ENCODE results near the gene MRPL36.

The MRPL36 gene

DNA sequence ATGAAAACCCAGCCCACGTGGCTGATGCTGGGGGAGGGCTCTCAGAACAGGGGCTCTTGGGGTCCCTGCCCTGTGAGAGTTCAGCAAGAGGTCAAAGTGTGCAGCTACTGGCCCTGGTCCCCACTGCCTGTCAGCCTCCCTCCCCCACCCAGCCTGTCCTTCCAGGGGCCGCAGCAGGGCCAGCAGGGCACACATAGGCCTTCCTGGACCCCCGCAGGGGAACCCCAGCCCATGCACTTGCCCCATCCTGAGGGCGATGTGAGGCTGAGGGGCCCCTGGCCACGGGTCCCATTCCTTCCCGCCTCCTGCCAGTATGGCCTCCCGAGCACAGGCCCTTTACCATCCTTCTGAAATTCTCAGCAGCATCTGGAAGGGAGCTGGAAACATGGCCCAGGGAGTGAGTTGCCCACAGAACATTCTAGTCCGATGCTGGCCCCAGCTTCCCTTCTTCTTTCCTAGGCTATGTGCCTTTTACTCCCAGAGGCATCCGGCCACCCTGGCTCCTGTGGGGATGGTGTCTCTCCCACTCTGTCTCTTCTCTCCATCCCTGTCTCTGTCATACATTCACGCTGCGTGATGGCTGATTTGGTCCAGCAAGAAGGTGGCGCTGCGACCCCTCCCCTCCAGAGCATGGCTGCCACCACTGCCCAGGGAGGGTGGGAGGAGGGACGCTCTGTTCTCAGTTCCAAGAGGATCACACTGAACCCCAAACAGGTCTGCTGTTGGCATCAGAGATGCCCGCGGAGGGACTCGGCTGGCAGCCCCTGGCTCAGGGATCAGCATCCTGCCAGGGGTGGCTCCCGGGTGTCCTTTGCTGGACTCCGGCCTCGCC lies 19.6 kb downstream of the MRPL36 start:
- DNase-seq, result no peak

DNA sequence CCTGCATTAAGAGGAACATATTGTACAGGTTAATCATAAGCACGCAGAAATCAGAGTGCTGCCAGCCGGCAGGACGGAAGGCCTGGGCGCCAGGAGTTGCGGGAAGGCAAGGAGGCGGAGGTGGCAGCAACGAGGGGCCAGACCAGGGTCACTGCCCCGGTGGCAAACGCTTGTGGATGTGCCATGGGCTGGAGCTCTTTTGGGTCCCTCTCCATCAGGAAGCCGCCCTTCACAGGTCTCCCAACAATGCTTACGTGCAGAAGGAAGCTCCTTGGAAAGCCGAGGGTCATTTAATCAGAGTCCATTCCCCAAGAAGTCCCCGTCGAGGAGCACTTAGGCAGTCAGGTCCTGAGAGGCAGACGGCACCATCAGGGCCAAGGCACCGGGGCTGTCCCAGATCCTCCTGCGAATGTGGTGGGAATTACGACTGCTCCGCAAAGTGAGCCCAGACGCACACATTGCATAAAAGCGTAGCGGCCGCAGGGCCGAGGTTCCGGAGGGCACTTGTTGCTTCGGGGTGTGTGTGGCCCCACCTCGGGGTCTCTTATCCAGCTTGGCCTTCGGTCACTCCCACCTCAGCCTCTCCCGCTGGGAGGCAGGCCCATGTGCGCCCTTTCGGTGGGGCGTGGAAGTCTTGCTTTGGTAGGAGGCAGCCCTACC lies 20.5 kb downstream of the MRPL36 start:
- DNase-seq, result no peak

DNA sequence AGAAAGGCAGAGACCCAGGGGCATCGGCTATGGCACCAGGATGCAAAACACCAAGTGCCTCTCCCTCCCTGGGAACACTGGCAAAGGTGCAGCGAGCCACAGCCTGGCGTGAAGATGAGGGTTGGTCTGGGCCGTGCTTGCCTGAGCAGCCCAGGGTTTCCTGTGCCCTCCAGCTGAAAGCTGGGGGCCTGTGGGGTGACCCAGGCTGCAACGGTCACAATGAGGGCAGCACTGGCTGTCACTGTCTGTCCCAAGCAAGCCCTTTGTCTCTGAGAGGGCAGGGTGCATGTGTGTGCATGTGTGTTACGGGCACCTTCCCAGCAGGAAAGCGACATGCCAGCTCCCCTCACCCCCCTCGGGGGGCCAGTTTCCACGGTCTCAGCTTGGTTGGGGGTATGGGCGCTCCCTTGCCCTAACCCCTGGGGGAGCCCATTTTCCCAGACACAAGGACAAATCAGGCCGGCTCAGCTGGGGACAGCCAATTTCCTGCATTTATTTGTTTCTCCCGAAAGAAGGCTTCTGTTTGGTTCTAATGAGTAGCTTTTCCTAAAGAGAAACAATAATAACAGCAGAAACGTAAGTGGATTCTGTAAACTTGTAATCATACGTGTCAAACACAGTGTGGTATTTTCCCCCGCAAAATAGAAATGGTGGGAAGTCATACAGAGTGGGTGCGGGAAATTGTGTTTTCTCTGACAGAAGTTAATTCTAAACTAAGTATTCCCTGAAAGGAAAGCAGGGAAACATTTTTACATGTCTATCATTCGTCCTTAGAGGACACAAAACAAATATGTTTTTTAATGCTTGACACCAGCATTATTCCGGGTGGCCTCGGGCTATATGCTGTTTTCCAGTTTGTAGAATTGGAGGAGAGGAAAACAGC lies 21.3 kb downstream of the MRPL36 start:
- DNase-seq, result no peak

DNA sequence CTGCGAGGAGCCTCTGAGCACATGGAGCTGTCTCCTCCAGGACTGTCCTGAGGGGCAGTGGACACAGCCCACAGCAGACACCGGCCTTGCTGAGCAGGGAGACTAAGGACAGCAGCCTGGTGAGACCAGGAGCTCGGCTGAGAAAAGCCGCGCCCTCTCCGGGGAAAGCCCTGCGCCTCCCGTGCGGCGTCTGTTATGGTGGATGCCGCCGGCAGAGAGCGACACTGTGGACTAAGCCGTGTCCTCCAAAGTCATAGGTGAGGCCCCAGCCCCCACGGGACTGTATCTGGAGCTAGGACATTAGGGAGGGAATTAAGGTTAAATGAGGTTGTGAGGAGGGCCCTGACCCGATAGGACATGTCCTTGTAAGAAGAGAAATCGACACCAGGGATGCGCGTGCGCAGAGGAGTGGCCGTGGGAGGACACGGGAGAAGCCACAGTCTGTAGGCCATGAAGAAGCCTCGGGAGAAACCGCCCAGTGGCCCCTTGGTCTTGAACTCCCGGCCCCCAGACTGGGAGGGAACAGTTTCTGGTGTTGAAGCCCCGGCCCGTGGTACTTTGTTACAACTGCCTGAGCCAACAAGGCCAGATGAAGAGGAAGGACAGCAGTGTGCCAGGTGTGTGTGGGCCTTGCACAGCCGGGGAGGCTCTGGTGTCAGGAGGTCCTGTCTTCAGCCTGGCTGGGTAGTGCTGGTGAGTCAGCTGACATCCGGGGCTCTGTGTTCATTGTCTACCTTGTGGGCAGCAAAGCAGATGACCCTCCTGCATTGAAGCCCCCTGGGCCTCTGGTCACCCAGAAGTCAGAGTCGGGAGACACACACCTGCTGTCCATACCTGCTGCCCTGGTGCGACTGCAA lies 22.1 kb downstream of the MRPL36 start:
- DNase-seq, result no peak

DNA sequence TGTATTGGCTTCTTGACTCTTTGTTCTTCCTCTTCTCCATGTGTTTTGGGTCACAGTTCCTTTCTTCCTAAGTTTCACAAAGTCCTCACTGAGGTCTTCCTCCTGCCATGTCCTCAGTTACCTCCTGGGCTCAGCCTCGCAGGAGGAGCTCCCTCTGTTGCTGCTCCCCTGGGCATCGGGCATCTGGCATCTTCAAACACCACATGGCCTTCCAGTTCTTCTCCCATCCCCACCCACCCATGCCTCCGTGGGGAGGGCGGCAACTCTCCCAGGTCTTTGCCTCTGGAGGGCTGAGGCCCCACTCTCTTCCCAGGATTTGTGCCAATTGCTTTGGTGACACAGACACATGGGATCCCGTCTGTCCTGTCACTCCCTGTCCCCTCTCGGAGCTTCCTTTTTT lies 22.8 kb downstream of the MRPL36 start:
- no peak for DNase-seq

- no peak for DNase-seq
Observed at GRCh38 chr5:1772634-1773033, 27.0 kb downstream of the MRPL36 start.

GRCh38 chr5:1771149-1772065 lies 28.2 kb downstream of the MRPL36 start:
- no peak for DNase-seq

- DNase-seq, result no peak
Observed at GRCh38 chr5:1770443-1770802, 29.2 kb downstream of the MRPL36 start.

DNA sequence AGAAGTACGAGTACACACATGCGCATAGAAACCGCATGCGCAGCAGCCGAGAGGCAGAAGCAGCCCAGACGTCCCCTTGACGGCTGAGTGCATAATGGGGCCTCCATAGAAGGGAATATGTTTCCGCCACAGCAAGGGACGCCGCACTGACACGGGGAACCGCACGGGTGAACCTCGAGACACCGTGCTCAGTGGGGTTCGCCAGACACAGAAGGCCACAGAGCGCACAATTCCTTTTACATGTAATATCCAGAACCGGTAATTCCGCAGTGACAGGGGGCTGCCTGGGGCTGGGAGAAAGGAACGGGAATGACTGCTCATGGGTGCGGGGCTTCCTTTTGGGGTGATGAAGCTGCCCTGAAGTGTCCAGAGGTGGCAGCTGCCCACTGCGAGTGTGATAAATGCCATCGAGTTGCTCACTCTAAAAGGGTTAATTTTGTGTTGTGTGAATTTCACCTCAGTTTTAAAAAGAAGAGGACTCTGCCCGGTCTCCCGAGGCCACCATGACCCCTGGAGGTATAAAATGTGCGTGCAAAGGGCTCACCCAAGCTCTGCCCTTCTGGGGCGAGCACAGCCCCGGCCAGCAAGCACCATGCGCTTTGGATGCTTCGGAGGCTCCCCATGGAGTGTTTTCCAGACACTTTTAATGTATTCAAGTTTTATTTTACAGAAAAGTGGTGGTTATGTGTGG lies 29.7 kb downstream of the MRPL36 start:
- DNase-seq, result no peak

GRCh38 chr5:1769017-1769640 lies 30.5 kb downstream of the MRPL36 start:
- DNase-seq, result no peak

GRCh38 chr5:1768283-1769000 lies 31.2 kb downstream of the MRPL36 start:
- no peak for DNase-seq

DNA sequence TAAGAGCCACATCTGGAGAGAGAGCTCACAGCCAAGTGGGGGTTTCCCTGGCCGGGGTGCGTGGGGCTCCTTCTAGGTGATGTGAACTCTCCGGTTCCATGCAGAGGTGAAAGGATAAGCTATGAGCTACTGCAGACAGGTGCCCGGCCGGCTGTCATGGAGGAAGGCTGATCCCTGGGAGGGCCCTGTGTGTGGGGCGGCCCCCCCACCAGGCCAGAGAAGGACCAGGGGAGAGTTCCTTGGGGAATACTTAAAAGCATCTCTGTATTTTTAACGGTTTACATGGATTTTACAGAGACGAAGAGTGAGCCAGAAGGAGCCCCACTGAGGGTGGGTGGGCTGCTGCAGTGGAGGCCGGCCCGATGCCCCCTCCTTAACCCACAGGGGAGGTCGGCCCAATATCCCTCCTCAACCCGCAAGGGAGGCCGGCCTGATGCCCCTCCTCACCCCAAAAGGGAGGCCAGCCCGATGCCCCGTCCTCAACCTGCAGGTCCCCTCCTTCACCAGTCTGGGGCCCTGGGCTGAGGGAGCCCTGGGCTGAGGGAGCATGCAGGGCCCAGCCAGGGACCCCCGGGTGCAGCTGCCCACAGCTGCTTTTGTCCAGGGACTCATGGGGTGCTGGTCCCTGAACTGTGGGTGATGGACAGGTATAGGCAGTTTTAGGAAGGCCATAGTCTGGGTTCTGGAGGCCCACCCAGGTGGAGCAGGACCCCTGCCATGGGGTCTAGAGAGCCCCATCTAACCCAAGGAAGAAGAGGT lies 31.9 kb downstream of the MRPL36 start:
- DNase-seq, result no peak

GRCh38 chr5:1765880-1766235 lies 33.8 kb downstream of the MRPL36 start:
- DNase-seq, result no peak

- no peak for DNase-seq
Observed at GRCh38 chr5:1765141-1765879, 34.3 kb downstream of the MRPL36 start.

DNA sequence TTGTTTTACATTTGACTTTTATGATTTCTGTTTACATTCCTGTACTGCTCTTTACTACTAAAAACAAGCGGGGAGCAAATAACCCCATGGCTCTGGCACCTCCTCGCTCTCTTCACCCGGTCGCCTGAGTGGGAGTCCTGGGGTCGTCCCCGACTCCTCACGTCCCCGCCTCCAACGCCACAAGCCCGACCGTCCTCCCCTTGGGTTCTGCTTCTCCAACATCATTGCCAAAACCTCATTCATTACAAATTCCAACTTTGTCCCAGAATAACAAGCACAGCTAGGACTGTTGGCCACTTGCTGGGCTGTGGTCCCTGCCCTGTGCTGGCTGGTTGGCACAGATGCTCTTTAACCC lies 35.1 kb downstream of the MRPL36 start:
- no peak for DNase-seq

DNA sequence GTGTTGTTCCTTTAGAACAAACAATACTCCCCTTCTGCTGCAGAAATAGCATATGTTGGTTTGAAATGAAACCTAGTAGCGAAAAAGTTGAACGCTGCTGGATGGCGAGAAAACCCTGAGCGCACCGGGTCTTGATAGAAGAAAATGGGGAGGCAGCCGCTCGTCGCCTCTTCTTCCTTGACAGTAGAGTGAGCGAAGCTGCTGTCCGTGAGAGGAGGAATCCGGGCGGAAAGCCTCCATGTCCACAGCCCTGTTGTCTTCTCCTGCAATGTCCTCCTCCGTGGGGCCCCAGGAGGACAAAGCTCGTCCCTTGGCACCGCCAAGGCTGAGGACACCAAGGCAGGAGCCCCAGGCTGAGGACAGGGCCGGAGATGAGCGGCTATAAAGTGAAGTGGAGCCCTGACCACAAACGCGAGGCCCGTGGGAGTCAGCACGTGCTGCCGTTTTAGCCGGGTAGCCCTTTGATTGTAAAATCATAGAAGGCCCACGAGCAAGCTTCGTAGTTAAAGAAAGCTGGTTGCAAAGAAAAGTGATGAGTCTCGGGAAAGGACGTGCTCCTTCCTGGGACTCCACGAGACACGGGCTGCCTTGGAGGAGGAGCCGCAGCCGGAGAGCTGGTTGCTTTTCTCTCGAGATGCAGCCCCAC lies 35.6 kb downstream of the MRPL36 start:
- DNase-seq, result no peak

DNA sequence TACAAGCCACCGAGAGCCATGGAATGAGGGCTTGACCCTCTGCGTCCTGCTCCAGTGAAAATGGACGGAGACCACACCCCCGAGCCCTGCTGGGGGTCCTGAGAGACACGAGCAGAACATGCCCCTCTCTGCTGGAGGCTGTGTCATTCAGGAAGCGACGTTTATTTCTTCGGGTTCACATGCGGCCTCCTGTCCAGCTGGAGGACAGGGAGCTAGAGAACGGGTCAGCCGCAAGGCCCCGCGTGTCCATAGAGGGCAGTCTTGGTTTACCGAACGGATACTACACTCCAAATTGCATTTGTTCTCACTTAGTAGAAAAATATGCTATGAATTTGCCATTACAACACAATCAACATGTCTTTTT lies 36.1 kb downstream of the MRPL36 start:
- no peak for DNase-seq
